Measurements from ENCODE around the gene GAD2.
A peak's percentile ranks its signal among the peaks of the same experiment; 100 is the strongest.

The GAD2 gene

GRCh38 chr10:26216585-26217395 is at the start of gene GAD2:
Gene GAD2, plus strand, starts transcription at chr10:26216774. Its CDS starts 36 bp downstream, at chr10:26216810.
- DNase-seq (ENCODE audit: low read depth), result no peak

GRCh38 chr10:26169466-26169865 is 47.1 kb upstream of the GAD2 start:
- no peak for DNase-seq (ENCODE audit: low read depth)

GRCh38 chr10:26172131-26172530 is 44.4 kb upstream of the GAD2 start:
- no peak for DNase-seq (ENCODE audit: low read depth)

GRCh38 chr10:26173837-26174236 is 42.7 kb upstream of the GAD2 start:
- no peak for DNase-seq (ENCODE audit: low read depth)

GRCh38 chr10:26177341-26177740 is 39.2 kb upstream of the GAD2 start:
- no peak for DNase-seq (ENCODE audit: low read depth)

GRCh38 chr10:26194275-26194674 is 22.3 kb upstream of the GAD2 start:
- no peak for DNase-seq (ENCODE audit: low read depth)

GRCh38 chr10:26197248-26197647 is 19.3 kb upstream of the GAD2 start:
- no peak for DNase-seq (ENCODE audit: low read depth)

- DNase-seq (ENCODE audit: low read depth), result no peak
Measured at GRCh38 chr10:26198119-26198518, 18.5 kb upstream of the GAD2 start.

GRCh38 chr10:26199841-26200240 is 16.7 kb upstream of the GAD2 start:
- DNase-seq (ENCODE audit: low read depth), result no peak

GRCh38 chr10:26205223-26205622 is 11.4 kb upstream of the GAD2 start:
- DNase-seq (ENCODE audit: low read depth), result no peak

GRCh38 chr10:26211781-26212444 is 4.7 kb upstream of the GAD2 start:
- no peak for DNase-seq (ENCODE audit: low read depth)

GRCh38 chr10:26212511-26212910 is 4.1 kb upstream of the GAD2 start:
- DNase-seq (ENCODE audit: low read depth), result no peak

- DNase-seq (ENCODE audit: low read depth), result no peak
Measured at GRCh38 chr10:26213157-26213800, 3.3 kb upstream of the GAD2 start.

GRCh38 chr10:26214004-26214403 is 2.6 kb upstream of the GAD2 start:
- no peak for DNase-seq (ENCODE audit: low read depth)

GRCh38 chr10:26214551-26215395 is 1.8 kb upstream of the GAD2 start:
- no peak for DNase-seq (ENCODE audit: low read depth)

GRCh38 chr10:26215396-26215934 is 1.1 kb upstream of the GAD2 start:
- no peak for DNase-seq (ENCODE audit: low read depth)

- DNase-seq (ENCODE audit: low read depth), result peak; percentile 1
Measured at GRCh38 chr10:26215935-26216584, 514 bp upstream of the GAD2 start.

- DNase-seq (ENCODE audit: low read depth), result no peak
Measured at GRCh38 chr10:26217396-26218086, 967 bp downstream of the GAD2 start.

GRCh38 chr10:26219676-26220075 is 3.1 kb downstream of the GAD2 start:
- no peak for DNase-seq (ENCODE audit: low read depth)

GRCh38 chr10:26220901-26221300 is 4.3 kb downstream of the GAD2 start:
- DNase-seq (ENCODE audit: low read depth), result no peak

GRCh38 chr10:26221541-26221940 is 5.0 kb downstream of the GAD2 start:
- no peak for DNase-seq (ENCODE audit: low read depth)
